KOPT-K1 (cell line): ENCODE results near the gene COBLL1.
"Not testable (repeated sequence)": the region's sequence is repeated elsewhere in the genome, so short reads cannot be mapped to it uniquely, and the experiment has no call there.

Experiments used
- H3K27ac ChIP-seq: fragments of 200-600 bp; sonication (generic); 2 replicates; pipeline ENCODE4 v1.5.1; 2016; ENCODE audit warnings: antibody characterized with exemption, mild to moderate bottlenecking, low read depth, low read length; ENCODE audit not compliant: poor library complexity, severe bottlenecking
- H3K36me3 ChIP-seq: fragments of 200-600 bp; sonication (generic); 2 replicates; pipeline ENCODE4 v1.5.1; 2017; ENCODE audit warnings: antibody characterized with exemption, mild to moderate bottlenecking, low read length, moderate library complexity; ENCODE audit not compliant: insufficient read depth
- H3K9me3 ChIP-seq: fragments of 200-600 bp; sonication (generic); 2 replicates; pipeline ENCODE4 v1.5.1; 2017; ENCODE audit warnings: antibody characterized with exemption, low read length, mild to moderate bottlenecking; ENCODE audit not compliant: insufficient read depth, poor library complexity, severe bottlenecking

Gene COBLL1

GRCh38 chr2:164868563-164869419 lies 27.2 kb upstream of the COBLL1 start:
- H3K9me3 ChIP-seq = no peaks in the 10 kb centered on the region
- H3K27ac ChIP-seq = no peak overlapping the region
- H3K36me3 ChIP-seq = no peaks in the 10 kb centered on the region

DNA sequence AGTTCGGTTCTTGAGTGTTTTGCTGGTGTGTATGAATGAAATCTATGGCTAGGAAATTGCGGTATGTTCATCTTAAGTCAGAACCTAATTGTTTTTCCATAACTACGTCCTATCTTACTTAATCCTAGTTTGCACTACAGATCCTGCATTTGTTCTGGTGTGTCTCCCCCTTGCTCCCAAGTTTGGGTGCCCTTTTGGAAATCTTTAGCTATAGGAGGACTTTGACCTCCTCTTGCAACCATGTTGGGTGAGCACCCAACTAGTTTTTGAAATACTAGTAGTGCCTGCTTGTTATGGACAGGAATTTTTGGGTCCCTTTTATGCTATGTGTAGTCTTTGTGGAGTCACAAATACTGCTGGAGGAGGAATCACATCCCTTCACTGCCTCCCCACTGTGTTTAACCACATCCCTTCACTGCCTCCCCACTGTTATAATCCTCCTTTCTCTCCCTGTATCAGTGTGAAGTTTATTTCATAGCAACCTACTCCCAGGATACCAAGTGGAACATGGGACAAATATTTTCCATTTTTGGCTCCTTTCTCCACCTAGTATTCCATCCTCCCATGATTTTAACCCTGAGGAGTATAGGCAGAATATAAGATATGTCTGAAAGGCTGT lies 26.3 kb upstream of the COBLL1 start:
- no peak overlapping the region for H3K27ac ChIP-seq
- H3K36me3 ChIP-seq = no peaks in the 10 kb centered on the region
- no peaks in the 10 kb centered on the region for H3K9me3 ChIP-seq

GRCh38 chr2:164866381-164866780 lies 24.8 kb upstream of the COBLL1 start:
- H3K9me3 ChIP-seq, H3K27ac ChIP-seq, H3K36me3 ChIP-seq: not testable (repeated sequence)

GRCh38 chr2:164860694-164861042 lies 19.0 kb upstream of the COBLL1 start:
- no peaks in the 10 kb centered on the region for H3K9me3 ChIP-seq
- H3K27ac ChIP-seq = no peak overlapping the region
- H3K36me3 ChIP-seq = no peaks in the 10 kb centered on the region

DNA sequence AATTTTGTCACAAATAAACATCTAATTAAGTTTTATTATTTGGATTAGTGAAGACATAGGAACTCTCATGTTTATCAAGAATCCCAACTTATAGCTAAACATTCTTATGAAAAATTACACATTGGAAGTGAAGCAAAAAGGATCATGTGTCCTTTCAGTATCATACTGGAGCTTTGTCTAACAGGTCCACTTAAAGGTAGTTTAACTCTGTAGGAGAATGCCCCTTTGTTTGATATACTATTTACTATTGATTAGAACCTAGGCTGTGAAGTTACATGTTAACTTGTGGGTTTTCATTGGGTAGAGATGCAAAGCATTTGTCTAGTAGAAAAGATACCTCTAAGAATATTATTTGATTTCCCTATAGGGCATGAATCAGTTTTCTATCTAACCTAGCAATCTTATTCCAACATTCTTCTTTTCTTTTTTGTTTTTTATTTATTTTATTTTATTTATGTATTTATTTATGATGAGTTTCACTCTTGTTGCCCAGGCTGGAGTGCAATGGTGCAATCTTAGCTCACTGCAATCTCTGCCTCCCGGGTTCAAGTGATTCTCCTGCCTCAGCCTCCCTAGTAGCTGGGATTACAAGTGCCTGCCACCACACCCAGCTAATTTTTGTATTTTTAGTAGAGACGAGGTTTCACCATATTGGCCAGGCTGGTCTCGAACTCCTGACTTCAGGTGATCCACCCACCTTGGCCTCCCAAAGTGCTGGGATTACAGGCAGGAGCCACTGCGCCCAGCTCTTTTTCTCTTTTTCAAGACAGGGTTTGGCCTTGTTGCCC lies 18.5 kb upstream of the COBLL1 start:
- H3K36me3 ChIP-seq, H3K9me3 ChIP-seq, H3K27ac ChIP-seq: not testable (repeated sequence)

DNA sequence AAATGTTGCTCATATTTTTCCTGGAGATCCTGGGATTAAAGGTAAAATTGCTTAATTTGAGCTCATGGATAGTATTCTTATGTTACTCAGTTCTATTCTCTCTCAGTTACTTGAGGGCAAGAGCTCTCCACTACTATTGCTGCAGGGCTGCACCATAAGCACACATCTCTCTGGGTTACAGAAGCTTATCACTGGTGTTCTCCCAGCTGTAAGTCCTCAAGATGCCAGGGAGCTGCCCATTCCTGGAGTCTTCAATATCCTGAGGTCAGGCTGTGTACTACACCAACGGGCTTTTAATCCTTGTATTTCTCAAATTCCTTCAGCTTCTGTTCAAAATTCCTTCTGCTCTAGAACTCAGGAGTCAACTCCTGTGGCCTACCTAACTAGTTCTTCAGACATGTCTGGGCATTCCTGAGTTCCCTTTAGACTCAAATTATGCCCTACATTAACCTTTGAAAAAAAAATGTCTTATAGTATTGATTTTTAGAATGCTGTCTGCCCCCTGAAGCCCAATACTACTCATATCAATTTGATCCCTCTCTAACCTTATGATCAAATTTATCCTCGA lies 17.7 kb upstream of the COBLL1 start:
- H3K36me3 ChIP-seq = no peaks in the 10 kb centered on the region
- no peaks in the 10 kb centered on the region for H3K9me3 ChIP-seq
- H3K27ac ChIP-seq = no peak overlapping the region

GRCh38 chr2:164852086-164852485 lies 10.5 kb upstream of the COBLL1 start:
- Histone ChIP-seq H3K36me3 (no peaks in the 10 kb centered on the region), H3K9me3 (no peaks in the 10 kb centered on the region), H3K27ac (no peak overlapping the region)

DNA sequence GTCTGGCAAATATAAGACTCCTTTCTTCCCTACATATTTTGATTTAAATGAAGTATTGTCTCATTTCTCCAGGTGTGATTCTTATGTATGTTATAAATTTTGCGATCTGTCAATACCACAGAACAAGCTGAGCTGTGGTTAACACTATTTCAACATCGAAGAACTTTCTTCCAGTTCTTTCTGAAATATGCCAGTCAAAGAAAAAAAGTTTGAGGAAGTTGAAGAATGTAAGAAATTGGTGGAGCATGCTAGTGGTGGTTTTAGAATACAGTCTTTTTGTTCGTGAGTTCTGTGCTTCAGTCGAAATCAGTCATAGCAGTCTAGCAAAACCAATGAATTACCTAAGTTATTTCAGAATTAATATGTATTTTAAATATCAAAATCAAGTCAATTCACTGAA lies 8.6 kb upstream of the COBLL1 start:
- Histone ChIP-seq H3K9me3 (no peaks in the 10 kb centered on the region), H3K36me3 (no peaks in the 10 kb centered on the region), H3K27ac (no peak overlapping the region)

DNA sequence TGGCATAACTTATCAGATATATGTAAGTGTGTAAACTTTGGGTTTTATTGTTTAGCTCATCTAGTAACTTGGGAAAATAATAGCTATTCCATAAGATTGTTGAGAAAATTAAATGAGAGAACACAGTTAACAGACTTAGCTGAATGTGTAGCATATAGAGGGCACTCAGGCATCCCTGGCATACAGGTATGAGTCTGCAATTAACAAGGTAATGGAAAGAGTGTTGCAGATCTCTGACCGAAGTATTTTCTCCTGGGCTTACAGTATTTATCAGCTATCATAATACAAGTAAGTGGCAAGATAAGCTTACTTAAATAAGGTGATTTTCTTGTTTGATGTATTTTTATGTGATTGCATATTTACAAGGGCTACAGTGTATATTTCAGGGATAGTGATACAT lies 7.9 kb upstream of the COBLL1 start:
- no peaks in the 10 kb centered on the region for H3K36me3 ChIP-seq
- H3K9me3 ChIP-seq = no peaks in the 10 kb centered on the region
- no peak overlapping the region for H3K27ac ChIP-seq

GRCh38 chr2:164847981-164848741 lies 6.5 kb upstream of the COBLL1 start:
- Histone ChIP-seq H3K36me3 (no peaks in the 10 kb centered on the region), H3K9me3 (no peaks in the 10 kb centered on the region), H3K27ac (no peak overlapping the region)

- no peak overlapping the region for H3K27ac ChIP-seq
- H3K36me3 ChIP-seq = no peaks in the 10 kb centered on the region
- no peaks in the 10 kb centered on the region for H3K9me3 ChIP-seq
Observed at GRCh38 chr2:164847291-164847690, 5.7 kb upstream of the COBLL1 start.

- Histone ChIP-seq H3K27ac (no peak overlapping the region), H3K9me3 (no peaks in the 10 kb centered on the region), H3K36me3 (no peaks in the 10 kb centered on the region)
Observed at GRCh38 chr2:164846276-164846675, 4.7 kb upstream of the COBLL1 start.

GRCh38 chr2:164843346-164843911 lies 1.8 kb upstream of the COBLL1 start:
- Histone ChIP-seq H3K36me3 (no peaks in the 10 kb centered on the region), H3K9me3 (no peaks in the 10 kb centered on the region), H3K27ac (no peak overlapping the region)

DNA sequence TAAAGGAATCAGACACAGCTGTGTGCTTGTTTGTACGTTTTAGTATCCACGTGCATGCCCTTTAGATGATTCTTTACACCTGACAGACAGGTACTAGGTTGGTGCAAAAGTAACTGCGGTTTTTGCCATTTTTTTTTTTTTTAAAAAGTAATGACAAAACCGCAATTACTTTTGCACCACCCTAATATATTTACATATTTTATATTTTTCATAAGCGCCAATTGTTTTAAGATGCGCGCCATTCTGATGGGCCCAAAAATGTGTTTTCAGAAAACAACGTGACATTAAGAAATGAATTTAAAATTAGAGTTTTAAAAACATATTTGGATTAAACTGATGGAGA lies 972 bp upstream of the COBLL1 start:
- Histone ChIP-seq H3K36me3 (no peaks in the 10 kb centered on the region), H3K27ac (no peak overlapping the region), H3K9me3 (no peaks in the 10 kb centered on the region)
